ENCODE data around the gene HRK.

HRK gene

DNA sequence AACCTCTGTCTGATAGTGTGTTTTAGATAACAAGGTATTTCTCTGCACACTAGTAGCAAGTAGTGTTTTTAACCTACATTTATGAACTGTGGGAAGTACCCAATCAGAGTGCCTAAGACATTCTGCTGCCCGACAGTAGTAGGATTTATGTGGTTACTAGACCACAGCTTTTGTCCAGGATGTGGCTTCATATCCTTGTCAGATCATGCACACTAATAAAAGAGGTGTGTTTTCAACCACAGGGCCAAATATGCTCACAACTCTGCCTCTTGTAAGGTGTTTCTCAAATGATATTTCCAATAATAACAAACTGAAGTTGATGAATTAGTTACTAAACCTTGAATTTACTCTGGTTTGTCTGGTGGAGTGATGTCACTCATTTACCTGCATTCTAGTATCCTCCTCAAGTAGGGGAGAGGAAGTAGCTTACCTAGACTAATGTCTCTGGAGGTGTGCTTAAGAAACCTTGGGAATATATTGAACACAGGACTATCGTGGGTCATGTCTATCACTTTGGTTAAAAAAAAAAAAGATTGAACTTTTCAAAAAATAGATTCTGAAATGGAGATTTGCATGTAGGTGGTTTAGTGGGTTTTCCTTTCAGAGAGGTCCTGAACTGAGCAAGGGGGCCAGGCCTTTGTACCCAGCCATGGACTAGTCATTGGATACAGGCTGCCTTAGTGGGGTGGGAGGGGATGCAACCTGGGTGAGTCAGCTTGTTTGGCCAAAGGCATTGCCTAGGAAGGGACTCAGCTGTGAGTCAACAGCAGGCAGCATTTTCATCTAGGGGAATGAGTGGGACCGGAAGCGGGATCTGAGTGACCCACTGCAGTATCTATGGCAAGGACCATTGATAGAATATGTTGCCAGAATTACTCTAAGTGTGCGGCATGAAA is 43.6 kb upstream of the HRK start:
- ChIA-PET CTCF (no interaction called here), POLR2A (no interaction called here)
- TF ChIP-seq ELF4 (IDR thresholded peaks at IDR 0.05) (no peak), FOXK2 (IDR thresholded peaks at IDR 0.05) (no peak)
- no peak for DNase-seq (ENCODE audit: extremely low spot score)

- no peak for TF ChIP-seq HDGF (IDR thresholded peaks at IDR 0.05; ENCODE audit: borderline replicate concordance)
- TF ChIP-seq SP1 (IDR thresholded peaks at IDR 0.05) = no peak
- no peak for TF ChIP-seq CTBP1 (IDR thresholded peaks at IDR 0.05; ENCODE audit: borderline replicate concordance)
- TF ChIP-seq BHLHE40 (IDR thresholded peaks at IDR 0.05; ENCODE audit: borderline replicate concordance) = no peak
- no peak for TF ChIP-seq ARNT (IDR thresholded peaks at IDR 0.05)
- no peak for TF ChIP-seq L3MBTL2 (conservative IDR thresholded peaks at IDR 0.05)
- TF ChIP-seq FOXK2 (IDR thresholded peaks at IDR 0.05) = no peak
- TF ChIP-seq TARDBP (IDR thresholded peaks at IDR 0.05) = no peak
- TF ChIP-seq LEF1 (IDR thresholded peaks at IDR 0.05; ENCODE audit: borderline replicate concordance) = no peak
- TF ChIP-seq PKNOX1 (IDR thresholded peaks at IDR 0.05) = no peak
- TF ChIP-seq FOXA1 (IDR thresholded peaks at IDR 0.05) = no peak
- TF ChIP-seq NFRKB (IDR thresholded peaks at IDR 0.05) = no peak
- TF ChIP-seq ELF4 (IDR thresholded peaks at IDR 0.05) = no peak
- no peak for TF ChIP-seq SUZ12 (IDR thresholded peaks at IDR 0.05)
- no peak for TF ChIP-seq FOXM1 (IDR thresholded peaks at IDR 0.05; ENCODE audit: borderline replicate concordance)
- no peak for TF ChIP-seq ZNF384 (IDR thresholded peaks at IDR 0.05)
- ChIA-PET CTCF (no interaction called here), POLR2A (no interaction called here)
- DNase-seq (ENCODE audit: extremely low spot score) = no peak
Observed at GRCh38 chr12:116922194-116922897, 41.1 kb upstream of the HRK start.

DNA sequence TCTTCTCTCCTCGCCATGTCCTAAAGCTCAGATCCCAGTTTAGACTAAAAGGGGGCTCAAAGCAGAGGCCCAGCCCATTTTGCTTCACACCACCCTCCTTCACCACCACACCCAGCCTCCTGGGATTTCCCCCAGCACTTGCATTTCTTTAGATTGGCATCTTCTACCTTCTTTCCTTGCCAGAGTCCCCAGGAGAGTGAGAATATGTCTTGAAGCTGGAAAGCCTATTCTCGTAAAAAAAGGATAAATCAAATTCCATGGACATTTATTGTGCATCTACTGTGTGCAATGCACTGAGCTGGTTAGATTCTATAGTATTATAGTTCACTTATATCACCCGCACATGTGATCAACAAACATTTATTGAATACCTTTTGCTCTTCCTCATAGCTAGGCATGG is 39.7 kb upstream of the HRK start:
- TF ChIP-seq BHLHE40 (IDR thresholded peaks at IDR 0.05; ENCODE audit: borderline replicate concordance) (no peak), PKNOX1 (IDR thresholded peaks at IDR 0.05) (peak; percentile 83)
- ChIA-PET POLR2A (no interaction called here), CTCF (no interaction called here)
- DNase-seq (ENCODE audit: extremely low spot score) = no peak

GRCh38 chr12:116919706-116920485 is 38.7 kb upstream of the HRK start:
- no peak for DNase-seq (ENCODE audit: extremely low spot score)
- POLR2A ChIA-PET = no interaction called here
- TF ChIP-seq NFRKB (IDR thresholded peaks at IDR 0.05) (no peak), ARNT (IDR thresholded peaks at IDR 0.05) (no peak), TARDBP (IDR thresholded peaks at IDR 0.05) (no peak), ELF4 (IDR thresholded peaks at IDR 0.05) (no peak), PKNOX1 (IDR thresholded peaks at IDR 0.05) (no peak)
- CTCF ChIA-PET = no interaction called here

GRCh38 chr12:116919247-116919661 is 38.0 kb upstream of the HRK start:
- no peak for DNase-seq (ENCODE audit: extremely low spot score)
- no peak for TF ChIP-seq BHLHE40 (IDR thresholded peaks at IDR 0.05; ENCODE audit: borderline replicate concordance)
- TF ChIP-seq ELF4 (IDR thresholded peaks at IDR 0.05) = no peak
- no peak for TF ChIP-seq LEF1 (IDR thresholded peaks at IDR 0.05; ENCODE audit: borderline replicate concordance)
- TF ChIP-seq PKNOX1 (IDR thresholded peaks at IDR 0.05) = no peak
- no peak for TF ChIP-seq SUZ12 (IDR thresholded peaks at IDR 0.05)
- TF ChIP-seq NFRKB (IDR thresholded peaks at IDR 0.05) = no peak
- no peak for TF ChIP-seq CTBP1 (IDR thresholded peaks at IDR 0.05; ENCODE audit: borderline replicate concordance)
- no peak for TF ChIP-seq L3MBTL2 (conservative IDR thresholded peaks at IDR 0.05)
- no peak for TF ChIP-seq FOXA1 (IDR thresholded peaks at IDR 0.05)
- TF ChIP-seq SP1 (IDR thresholded peaks at IDR 0.05) = no peak
- no peak for TF ChIP-seq FOXK2 (IDR thresholded peaks at IDR 0.05)
- TF ChIP-seq HDGF (IDR thresholded peaks at IDR 0.05; ENCODE audit: borderline replicate concordance) = no peak
- TF ChIP-seq ARNT (IDR thresholded peaks at IDR 0.05) = no peak
- POLR2A ChIA-PET = no interaction called here
- CTCF ChIA-PET = no interaction called here

DNA sequence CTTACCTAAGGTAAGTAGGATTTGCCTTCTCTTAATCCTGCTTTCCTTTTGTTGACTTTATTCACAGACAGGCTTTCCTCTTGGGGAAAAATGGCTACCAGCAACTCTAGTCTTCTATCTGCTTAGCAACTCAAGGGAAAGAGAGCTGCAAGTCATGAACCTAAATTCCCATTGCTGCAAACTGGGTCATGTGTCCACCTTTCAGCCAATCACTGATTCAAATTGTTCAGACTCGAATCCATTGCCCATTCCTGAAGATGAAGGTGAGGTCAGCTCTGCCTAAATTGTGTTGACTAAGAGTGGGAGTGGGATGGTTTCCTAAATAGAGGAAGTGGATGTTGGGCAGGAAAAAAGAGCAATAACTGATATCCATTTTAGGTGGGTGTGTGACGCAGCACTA is 37.2 kb upstream of the HRK start:
- no peak for DNase-seq (ENCODE audit: extremely low spot score)
- TF ChIP-seq SP1 (IDR thresholded peaks at IDR 0.05) = no peak
- no peak for TF ChIP-seq FOXA1 (IDR thresholded peaks at IDR 0.05)
- no peak for TF ChIP-seq PKNOX1 (IDR thresholded peaks at IDR 0.05)
- TF ChIP-seq SUZ12 (IDR thresholded peaks at IDR 0.05) = no peak
- TF ChIP-seq TARDBP (IDR thresholded peaks at IDR 0.05) = no peak
- POLR2A ChIA-PET = no interaction called here
- CTCF ChIA-PET = no interaction called here
